HCT116 (cell line): Measurements from ENCODE around the gene SLC9A6. TPM values are rescaled to one million over a fixed set of nuclear protein-coding genes. Genes with fewer than 3 reads are reported as not detected.

Experiments
- ATAC-seq: fragments of 200-7000 bp; cut with Tn5 transposase; 2 replicates; pipeline ENCODE4 v1.9.1; 2020; ENCODE audit warnings: mild to moderate bottlenecking, moderate library complexity
- BruUV-seq: library from RNA; stranded (reverse); fragments of 400-500 nt; replicated peaks from 2 replicates; lab custom pipeline; 2021; lab: Mats Ljungman, UMichigan
- CTCF ChIA-PET: fragments of 300-600 bp; sonication (Branson Sonifier 250); formaldehyde crosslinking; loops from one replicate; lab custom pipeline; 2021; ENCODE audit warnings: antibody characterized with exemption; lab: Charles Lee
- POLR2A ChIA-PET: fragments of 300-600, 350-600 bp; sonication (Branson Sonifier 250); formaldehyde crosslinking; loops from one replicate; lab custom pipeline; 2021; ENCODE audit warnings: antibody characterized with exemption; lab: Charles Lee
- RAD21 ChIA-PET, 2 experiments: fragments of 300-600 bp; sonication (Branson Sonifier 250); formaldehyde crosslinking; loops; one replicate each; lab custom pipeline; 2023; ENCODE audit warnings: low total read pairs in 2 of 2; ENCODE audit not compliant: uncharacterized antibody in 2 of 2, unreplicated experiment in 2 of 2, low non-redundant PET in 1 of 2; lab: Charles Lee
- DNase-seq: peaks from one replicate; pipeline ENCODE4 v3.0.0-alpha.2; 2010; ENCODE audit warnings: low read depth, low spot score
- H2AFZ ChIP-seq: fragments of 200-600 bp; shearing (Covaris generic), sonication (generic); 2 replicates; pipeline ENCODE4 v1.6.1; 2017; ENCODE audit warnings: low read depth, mixed run types, mixed read lengths, antibody characterized with exemption, low read length; ENCODE audit not compliant: poor library complexity, severe bottlenecking
- H3K27ac ChIP-seq: 2 replicates; pipeline ENCODE4 v1.5.1; 2012; ENCODE audit warnings: low read depth, low read length
- H3K27me3 ChIP-seq: fragments of 200-600 bp; sonication (generic); 2 replicates; pipeline ENCODE4 v1.6.1; 2016; ENCODE audit warnings: mixed run types, low read length, mixed read lengths; ENCODE audit not compliant: insufficient read depth
- H3K36me3 ChIP-seq, 2 experiments: fragments of 200-500 bp in 1 of 2; fragments of 200-600 bp in 1 of 2; sonication (Bioruptor generic) in 1 of 2; sonication (generic) in 1 of 2; 2 replicates each; pipeline versions ENCODE4 v1.5.1 to v1.6.1; 2014 to 2016; ENCODE audit warnings: low read length in 2 of 2, inconsistent platforms in 1 of 2, mixed read lengths in 1 of 2, mixed run types in 1 of 2; ENCODE audit not compliant: insufficient read depth in 2 of 2, control insufficient read depth in 1 of 2
- H3K4me1 ChIP-seq, 2 experiments: fragments of 200-600 bp in 1 of 2; sonication (generic) in 1 of 2; 2 replicates each; pipeline versions ENCODE4 v1.5.1 to v1.6.1; 2012 to 2017; ENCODE audit warnings: low read length in 2 of 2, inconsistent platforms in 1 of 2, mild to moderate bottlenecking in 1 of 2, mixed read lengths in 1 of 2, mixed run types in 1 of 2, moderate library complexity in 1 of 2; ENCODE audit not compliant: insufficient read depth in 2 of 2, control insufficient read depth in 1 of 2
- H3K4me2 ChIP-seq: fragments of 200-600 bp; sonication (generic); 2 replicates; pipeline ENCODE4 v1.6.1; 2017; ENCODE audit warnings: mixed run types, low read length, mixed read lengths
- H3K4me3 ChIP-seq, 2 experiments: fragments of 200-600 bp in 1 of 2; sonication (generic) in 1 of 2; replicated peaks in 1 of 2; 2 replicates each; pipeline ENCODE4 v1.5.1; 2011 to 2016; ENCODE audit warnings: low read length in 2 of 2, control low read depth in 1 of 2, low read depth in 1 of 2, mild to moderate bottlenecking in 1 of 2, mixed read lengths in 1 of 2, mixed run types in 1 of 2
- H3K79me2 ChIP-seq: fragments of 200-600 bp; sonication (generic); 2 replicates; pipeline ENCODE4 v1.6.1; 2017; ENCODE audit warnings: mild to moderate bottlenecking, mixed run types, low read length, moderate library complexity, mixed read lengths; ENCODE audit not compliant: insufficient read depth
- H3K9ac ChIP-seq: fragments of 200-600 bp; sonication (generic); 2 replicates; pipeline ENCODE4 v1.6.1; 2016; ENCODE audit warnings: low read length, mixed read lengths
- H3K9me2 ChIP-seq: fragments of 200-600 bp; sonication (generic), shearing (Covaris generic); 2 replicates; pipeline ENCODE4 v1.6.1; 2017; ENCODE audit warnings: mixed run types, mild to moderate bottlenecking, moderate library complexity; ENCODE audit not compliant: insufficient read depth
- H3K9me3 ChIP-seq, 2 experiments: fragments of 200-500 bp in 1 of 2; fragments of 200-600 bp in 1 of 2; sonication (Bioruptor generic) in 1 of 2; sonication (generic) in 1 of 2; 2 replicates each; pipeline ENCODE4 v1.6.1; 2014 to 2017; ENCODE audit warnings: low read length in 2 of 2, mixed read lengths in 2 of 2, inconsistent platforms in 1 of 2, low read depth in 1 of 2, mild to moderate bottlenecking in 1 of 2, mixed run types in 1 of 2, moderate library complexity in 1 of 2; ENCODE audit not compliant: control insufficient read depth in 1 of 2, insufficient read depth in 1 of 2
- H4K20me1 ChIP-seq: fragments of 200-600 bp; sonication (generic), shearing (Covaris generic); 2 replicates; pipeline ENCODE4 v1.6.1; 2017; ENCODE audit warnings: mixed run types, mild to moderate bottlenecking, moderate library complexity; ENCODE audit not compliant: insufficient read depth
- ATF3 ChIP-seq: IDR thresholded peaks from 2 replicates; pipeline ENCODE4 v1.6.1; 2012
- CBX3 ChIP-seq: IDR thresholded peaks from 2 replicates; pipeline ENCODE4 v1.6.1; 2012; ENCODE audit warnings: low read depth
- CEBPB ChIP-seq: IDR thresholded peaks from 2 replicates; pipeline ENCODE4 v1.6.1; 2012; ENCODE audit warnings: low read depth
- CTCF ChIP-seq, 3 experiments: fragments of 200-600 bp in 1 of 3; sonication (generic) in 1 of 3; IDR thresholded peaks in 2 of 3; conservative IDR thresholded peaks in 1 of 3; 2 replicates each; pipeline ENCODE4 v1.5.1; 2012 to 2017; ENCODE audit warnings: low read depth in 2 of 3, low read length in 2 of 3, antibody characterized with exemption in 1 of 3, borderline replicate concordance in 1 of 3, control low read depth in 1 of 3, mild to moderate bottlenecking in 1 of 3, mixed read lengths in 1 of 3, mixed run types in 1 of 3, moderate library complexity in 1 of 3; ENCODE audit not compliant: insufficient read depth in 1 of 3
- EGR1 ChIP-seq: IDR thresholded peaks from 2 replicates; pipeline ENCODE4 v1.6.1; 2012; ENCODE audit warnings: low read depth
- EZH2phosphoT487 ChIP-seq: fragments of 200-600 bp; IDR thresholded peaks from 2 replicates; pipeline ENCODE4 v1.6.1; 2018; ENCODE audit warnings: antibody characterized with exemption, borderline replicate concordance
- MAX ChIP-seq: IDR thresholded peaks from 2 replicates; pipeline ENCODE4 v1.6.1; 2012
- POLR2A ChIP-seq: IDR thresholded peaks from 2 replicates; pipeline ENCODE4 v1.7.0; 2011; ENCODE audit warnings: borderline replicate concordance; ENCODE audit not compliant: insufficient read depth, insufficient read length; ENCODE audit errors: extremely low read depth
- REST ChIP-seq: IDR thresholded peaks from 2 replicates; pipeline ENCODE4 v1.6.1; 2012; ENCODE audit warnings: low read depth
- SP1 ChIP-seq: IDR thresholded peaks from 2 replicates; pipeline ENCODE4 v1.6.1; 2012; ENCODE audit warnings: low read depth
- SRF ChIP-seq: IDR thresholded peaks from 2 replicates; pipeline ENCODE4 v1.6.1; 2012; ENCODE audit warnings: low read depth
- TCF7L2 ChIP-seq: IDR thresholded peaks from 2 replicates; pipeline ENCODE4 v1.7.0; 2011; ENCODE audit warnings: borderline replicate concordance, inconsistent platforms; ENCODE audit not compliant: insufficient read depth, insufficient read length; ENCODE audit errors: extremely low read depth
- ZBTB33 ChIP-seq: IDR thresholded peaks from 2 replicates; pipeline ENCODE4 v1.6.1; 2011; ENCODE audit warnings: mild to moderate bottlenecking, low read length, moderate library complexity; ENCODE audit not compliant: insufficient replicate concordance; ENCODE audit errors: extremely low read depth
- ZFX ChIP-seq: fragments of 450-650 bp; IDR thresholded peaks from 2 replicates; pipeline ENCODE4 v1.6.1; 2017
- ZNF274 ChIP-seq: fragments of 200-500 bp; sonication (Bioruptor generic); IDR thresholded peaks from 2 replicates; pipeline ENCODE4 v1.6.1; 2014; ENCODE audit warnings: mild to moderate bottlenecking, low read depth, low read length, inconsistent platforms
- intact Hi-C: fragments of 100-400 bp; cut with micrococcal nuclease; formaldehyde crosslinking; loops from 2 replicates; pipeline ENCODE4 v1.10.0; 2022
- total RNA-seq: library from RNA; stranded (reverse); gene quantifications from one replicate; pipeline ENCODE4 v1.2.1, GENCODE V29; 2021; ENCODE audit not compliant: unreplicated experiment

SLC9A6 gene
- total RNA-seq, 1 experiment from 2014 or later, result 10.8 TPM

GRCh38 chrX:135985973-135986310 is 707 bp downstream of the SLC9A6 start:
- CTCF ChIA-PET, result no interaction called here
- intact Hi-C loops, result no loop called here

More at GRCh38 chrX:135985973-135986310, 707 bp downstream of the SLC9A6 start:
- Histone ChIP-seq H3K79me2 (no peaks in the 10 kb centered on the region; the same call in 1 of the 2 replicates), H3K27me3 (no peaks in the 10 kb centered on the region), H3K4me3 (peak overlapping the region; percentile 70 to 75), H3K27ac (no peak overlapping the region; the same call in 1 of the 2 replicates), H3K36me3 (no peaks in the 10 kb centered on the region), H3K4me1 (peaks cover 0 to 8% of the 10 kb centered on the region in 2 experiments; a peak in 1 of 4 replicates), H3K9me3 (no peaks in the 10 kb centered on the region), H2AFZ (no peak overlapping the region), H4K20me1 (no peaks in the 10 kb centered on the region), H3K9me2 (no peaks in the 10 kb centered on the region), H3K4me2 (peak overlapping the region; percentile 76), H3K9ac (peak overlapping the region; percentile 70)
- ATAC-seq (no peak), DNase-seq (no peak)
- POLR2A ChIA-PET, result no interaction called here
- RAD21 ChIA-PET, result no interaction called here
- TF ChIP-seq CEBPB, result no peak
- no peak for TF ChIP-seq MAX
- TF ChIP-seq SRF, result no peak
- no peak for TF ChIP-seq TCF7L2
- no peak for TF ChIP-seq REST
- no peak for TF ChIP-seq ATF3
- TF ChIP-seq CBX3, result no peak
- no peak for TF ChIP-seq POLR2A
- no peak for TF ChIP-seq SP1
- TF ChIP-seq EZH2phosphoT487, result no peak
- no peak for TF ChIP-seq CTCF (IDR thresholded peaks at IDR 0.05 in 2 of 3, conservative IDR thresholded peaks at IDR 0.05 in 1 of 3; ENCODE audit: borderline replicate concordance in 1 of 3, insufficient read depth in 1 of 3, low read depth in 2 of 3, low read length in 2 of 3)
- TF ChIP-seq ZNF274, result no peak
- no peak for TF ChIP-seq ZBTB33
- no peak for TF ChIP-seq EGR1
- no peak for TF ChIP-seq ZFX
- BruUV-seq, result no TSS peak
